GM18508 (cell line): ENCODE measurements around the gene UBFD1.
"Not testable (repeated sequence)": the region's sequence is repeated elsewhere in the genome, so short reads cannot be mapped to it uniquely, and the experiment has no call there.

Source experiments
- ATAC-seq: cut with Tn5 transposase; IDR thresholded peaks from one replicate; pipeline ENCODE4 v1.9.1; 2021; ENCODE audit warnings: moderate number of reproducible peaks; ENCODE audit not compliant: insufficient read depth, unreplicated experiment

Gene UBFD1

DNA sequence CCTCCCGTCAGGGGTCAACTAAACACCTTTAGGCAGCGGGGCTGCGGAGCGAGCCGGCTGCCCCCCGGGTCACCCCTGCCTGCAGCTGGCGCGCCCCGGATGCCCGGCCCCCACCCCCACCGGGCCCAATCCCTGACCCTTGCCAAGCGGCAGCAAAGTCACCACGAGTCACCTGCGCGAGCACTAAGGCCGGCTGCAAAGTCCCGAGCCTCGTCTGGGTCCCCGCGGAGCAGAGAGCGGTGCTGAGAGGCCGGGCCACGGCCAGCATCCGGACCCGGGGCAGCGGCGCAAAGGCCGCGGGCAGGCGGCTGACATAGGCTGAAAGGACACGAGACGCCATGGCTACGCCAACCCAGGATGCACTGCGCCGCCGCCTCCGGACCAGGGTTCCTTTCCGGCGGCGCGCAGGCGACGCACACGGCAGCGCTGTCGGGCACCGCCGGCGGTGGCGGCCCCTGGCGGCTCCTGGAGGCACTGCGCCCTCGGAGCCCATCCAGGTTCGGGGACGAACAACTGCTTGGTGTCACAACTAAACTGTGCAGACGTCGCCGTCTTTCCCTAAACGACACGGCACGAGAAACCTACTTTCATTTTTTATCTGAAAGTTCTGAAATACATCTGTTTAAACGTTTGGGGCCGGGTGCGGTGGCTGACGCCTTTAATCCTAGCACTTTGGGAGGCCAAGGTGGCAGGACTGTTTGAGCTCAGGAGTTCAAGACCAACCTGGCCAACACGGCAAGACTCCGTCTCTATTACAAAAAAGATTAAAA lies 38.6 kb downstream of the UBFD1 start, which contains the start of gene NDUFAB1:
NDUFAB1 (minus strand) TSS at position 366 of the 770 bp plus-strand sequence; CDS start at position 340, 26 bp downstream.
- ATAC-seq, result peak; percentile 68

DNA sequence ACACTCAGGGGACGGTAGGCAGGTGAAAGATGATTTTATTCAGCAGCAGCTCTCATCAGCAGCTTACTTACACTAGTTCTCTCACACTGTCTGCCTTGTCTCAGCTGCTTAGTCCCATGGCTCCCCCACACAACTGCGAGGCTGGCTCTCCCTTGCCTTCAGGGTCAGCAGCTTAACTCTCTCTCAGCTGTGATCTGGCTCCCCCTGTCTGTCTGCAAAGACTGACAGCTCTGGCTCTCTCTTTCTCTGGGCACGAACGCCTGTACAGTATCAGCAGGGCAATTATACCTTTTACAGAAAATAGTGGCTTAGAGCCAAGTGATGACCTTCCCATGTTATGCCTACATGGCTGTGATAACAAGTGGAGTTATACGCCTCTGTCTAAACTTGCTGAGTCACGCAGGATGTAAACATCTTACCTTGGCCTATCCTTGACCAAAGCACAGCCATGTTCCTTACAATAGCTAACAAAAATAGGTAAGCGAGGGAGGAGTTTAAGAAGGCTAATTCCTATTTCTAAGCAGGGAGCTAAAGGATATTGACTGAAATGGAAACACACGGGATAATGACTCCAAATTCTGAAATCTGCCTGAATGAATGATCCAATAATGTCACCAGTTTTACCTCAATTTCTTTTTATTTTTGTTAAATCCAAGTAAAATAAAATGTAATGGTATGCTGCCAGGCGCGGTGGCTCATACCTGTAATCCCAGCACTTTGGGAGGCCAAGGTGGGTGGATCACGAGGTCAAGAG lies 39.7 kb downstream of the UBFD1 start:
- no peak for ATAC-seq

DNA sequence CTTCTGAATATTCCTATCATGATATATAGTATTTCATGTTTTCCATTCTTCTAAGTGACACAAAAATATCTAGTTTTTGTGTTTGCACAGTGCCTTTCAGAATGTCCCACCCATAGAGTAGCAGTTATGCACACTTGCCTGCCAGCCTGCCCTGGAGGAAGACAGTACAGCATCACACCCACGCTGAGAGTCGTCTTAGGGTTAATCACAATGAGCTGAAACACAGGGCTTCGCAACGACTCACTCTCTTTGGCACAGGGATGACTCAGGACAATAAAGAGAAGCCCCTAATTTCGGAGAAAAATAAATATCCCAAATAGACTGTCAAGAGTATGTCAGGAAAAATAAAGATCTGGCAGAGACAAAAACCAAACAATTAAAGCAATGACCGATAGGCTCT lies 50.2 kb downstream of the UBFD1 start:
- ATAC-seq, result no peak

DNA sequence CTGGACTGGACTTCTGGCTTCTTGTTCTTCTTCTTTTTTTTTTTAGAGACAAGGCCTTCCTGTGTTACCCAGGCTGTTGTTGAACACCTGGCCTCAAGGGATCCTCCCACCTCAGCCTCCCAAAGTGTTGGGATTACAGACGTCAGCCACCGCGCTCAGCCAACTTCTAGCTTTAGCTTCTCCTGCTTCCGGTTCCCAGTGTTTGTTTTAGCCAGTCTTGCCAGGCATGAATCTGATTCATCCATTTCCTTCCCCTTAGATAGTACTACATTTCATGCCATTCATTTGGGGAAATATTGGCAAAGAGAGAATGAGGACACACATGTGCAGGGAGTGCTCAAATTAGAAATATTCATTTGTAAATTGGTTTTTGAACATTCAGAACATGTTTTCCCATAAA lies 50.7 kb downstream of the UBFD1 start:
- no peak for ATAC-seq

DNA sequence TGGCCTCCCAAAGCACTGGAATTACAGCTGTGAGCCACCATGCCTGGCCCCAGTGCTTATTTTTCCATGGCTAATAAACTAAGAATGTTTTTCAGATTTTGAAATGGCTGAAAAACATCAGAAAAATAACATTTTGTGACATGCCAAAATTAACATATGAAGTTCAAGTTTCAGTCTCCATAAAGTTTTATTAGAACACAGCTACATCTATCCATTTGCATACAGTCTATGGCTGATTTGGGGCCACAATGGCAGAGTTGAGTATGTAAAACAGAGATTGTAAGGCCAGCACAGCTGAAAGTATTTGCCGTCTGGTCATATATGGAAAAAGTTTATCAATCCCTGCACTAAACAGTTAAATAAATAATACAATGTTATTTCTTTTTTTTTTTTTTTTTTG lies 52.4 kb downstream of the UBFD1 start:
- ATAC-seq, result no peak

DNA sequence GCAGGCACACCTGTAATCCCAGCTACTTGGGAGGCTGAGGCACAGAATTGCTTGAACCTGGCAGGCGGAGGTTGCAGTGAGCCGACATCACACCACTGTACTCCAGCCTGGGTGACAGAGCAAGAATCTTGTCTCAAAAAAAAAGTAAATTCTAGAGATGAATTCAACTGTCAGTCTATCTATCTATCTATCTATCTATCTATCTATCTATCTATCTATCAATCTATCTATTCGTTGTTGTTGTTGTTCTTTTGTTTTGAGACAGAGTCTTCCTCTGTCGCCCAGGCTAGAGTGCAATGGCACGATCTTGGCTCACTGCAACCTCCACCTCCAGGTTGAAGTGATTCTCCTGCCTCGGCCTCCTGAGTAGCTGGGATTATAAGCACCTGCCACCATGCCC lies 53.4 kb downstream of the UBFD1 start:
- not testable (repeated sequence) for ATAC-seq

DNA sequence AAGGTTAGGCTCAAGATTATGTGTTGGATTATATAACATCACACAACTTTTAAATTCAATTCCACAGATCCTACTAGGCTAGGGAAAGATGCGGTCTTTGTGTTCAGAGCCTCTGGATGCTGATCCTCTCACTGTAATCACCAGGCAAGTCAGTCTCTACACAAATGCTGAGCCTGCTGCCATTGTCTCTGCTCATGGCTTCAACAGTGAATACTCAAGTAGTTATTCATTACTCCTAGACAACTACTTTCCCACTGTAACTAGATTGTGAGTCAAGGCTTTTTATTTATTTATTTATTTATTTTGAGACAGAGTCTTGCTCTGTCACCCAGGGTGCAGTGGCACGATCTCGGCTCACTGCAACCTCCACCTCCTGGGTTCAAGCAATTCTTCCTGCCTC lies 54.4 kb downstream of the UBFD1 start:
- no peak for ATAC-seq

DNA sequence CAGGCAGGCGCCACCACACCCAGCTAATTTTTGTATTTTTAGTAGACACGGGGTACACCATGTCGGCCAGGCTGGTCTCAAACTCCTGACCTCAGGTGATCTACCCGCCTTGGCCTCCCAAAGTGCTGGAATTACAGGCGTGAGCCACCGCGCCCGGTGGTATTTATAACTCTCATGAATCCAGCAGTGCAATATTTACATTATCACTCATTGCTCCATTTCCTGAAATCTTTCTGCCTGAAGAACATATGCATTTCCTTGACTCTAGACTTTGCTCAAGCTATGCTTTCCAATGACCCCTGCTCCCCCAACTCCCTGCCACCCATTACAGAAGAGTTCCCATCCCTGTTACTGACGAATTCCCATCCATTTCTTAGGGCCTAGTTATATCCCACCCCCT lies 58.3 kb downstream of the UBFD1 start:
- no peak for ATAC-seq
